Suppressor macrophage treated with lipopolysaccharide for 1 hour (primary cell): ENCODE data around the gene GMDS.
A peak's percentile ranks its signal among the peaks of the same experiment; 100 is the strongest.

Experiments
- DNase-seq, 3 donors: peaks; one replicate each; pipeline ENCODE4 v3.0.0-alpha.2; 2020 to 2022

The GMDS gene

DNA sequence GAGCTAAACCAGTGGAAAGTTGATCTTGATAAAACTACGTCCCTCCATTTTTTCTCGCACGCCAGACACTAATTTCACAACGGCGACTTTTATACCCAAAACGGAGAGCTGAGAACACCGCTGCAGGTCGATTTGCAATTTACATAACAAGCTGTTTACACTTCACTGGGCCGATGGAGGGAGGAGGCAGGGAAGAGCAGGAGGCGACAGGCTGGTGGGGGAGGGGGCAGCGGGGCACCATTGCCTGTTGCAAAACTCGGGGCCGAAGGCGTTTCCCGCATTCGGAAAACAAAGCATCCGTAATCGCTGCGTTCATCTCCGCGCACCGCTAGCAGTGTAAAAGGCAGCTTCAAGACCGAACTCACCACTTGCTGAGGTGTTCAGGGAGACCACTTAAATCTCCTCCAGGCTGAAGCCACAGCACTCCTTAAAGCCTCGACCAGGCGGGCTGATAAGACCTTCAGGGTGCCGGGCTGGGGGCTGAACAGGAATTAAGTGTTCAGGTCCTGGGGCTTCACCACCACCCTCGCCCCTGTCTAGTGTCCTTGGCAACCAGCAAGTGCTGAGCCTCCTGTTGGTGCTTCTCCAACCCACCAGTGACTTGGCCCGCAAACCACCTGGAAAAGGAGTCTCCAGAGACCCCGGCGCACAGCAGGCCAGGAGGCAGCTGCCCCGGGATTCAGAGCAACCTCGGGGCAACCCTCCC lies 637.7 kb downstream of the GMDS start:
- DNase-seq, result peak in 1 of 3 donors; percentile 32

GRCh38 chr6:1606780-1607515 lies 638.5 kb downstream of the GMDS start:
- no peak for DNase-seq

DNA sequence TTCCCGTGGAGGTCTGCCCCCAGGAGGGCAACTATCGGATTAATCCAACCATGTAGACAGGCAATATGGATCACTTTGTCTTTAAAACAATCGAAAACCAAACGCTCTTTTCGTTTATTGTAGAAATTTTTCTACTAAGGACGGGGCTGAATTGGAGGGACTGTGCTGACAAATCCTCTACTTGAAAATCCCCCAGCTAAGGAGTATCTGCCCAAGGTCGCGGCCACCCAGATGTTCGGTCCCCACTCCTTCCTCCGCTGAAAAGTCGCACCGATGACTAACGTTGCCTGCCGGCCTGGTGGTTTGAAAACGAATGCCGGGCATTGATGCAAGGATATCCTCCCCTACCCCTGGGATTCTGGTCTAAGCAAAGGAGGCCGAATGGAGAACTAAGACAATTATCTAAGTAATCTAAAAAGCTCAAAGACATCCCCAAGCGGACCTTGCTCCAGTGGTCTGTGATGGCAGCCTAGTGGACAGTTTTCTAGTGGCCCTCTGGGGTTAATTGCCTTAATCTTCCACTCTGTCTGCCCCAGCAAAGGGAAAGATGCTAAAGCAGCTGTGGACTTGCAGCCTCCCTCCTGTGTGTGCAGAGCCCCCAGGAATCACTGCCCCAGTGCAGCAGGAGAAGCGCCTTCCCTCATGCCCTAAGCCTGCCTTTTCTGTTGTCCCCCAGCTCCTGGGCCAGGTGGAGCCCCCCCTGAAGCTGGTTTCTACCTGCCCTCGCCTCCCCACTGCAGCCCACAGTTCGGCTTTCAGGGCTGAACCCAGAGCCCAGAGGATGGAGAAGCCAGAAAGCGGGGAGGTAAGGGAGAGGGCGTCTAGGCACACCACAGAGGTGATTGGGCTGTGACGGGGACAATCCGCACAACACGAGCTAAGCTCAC lies 639.3 kb downstream of the GMDS start:
- peak; percentile 44 to 52 (median 44) for DNase-seq

DNA sequence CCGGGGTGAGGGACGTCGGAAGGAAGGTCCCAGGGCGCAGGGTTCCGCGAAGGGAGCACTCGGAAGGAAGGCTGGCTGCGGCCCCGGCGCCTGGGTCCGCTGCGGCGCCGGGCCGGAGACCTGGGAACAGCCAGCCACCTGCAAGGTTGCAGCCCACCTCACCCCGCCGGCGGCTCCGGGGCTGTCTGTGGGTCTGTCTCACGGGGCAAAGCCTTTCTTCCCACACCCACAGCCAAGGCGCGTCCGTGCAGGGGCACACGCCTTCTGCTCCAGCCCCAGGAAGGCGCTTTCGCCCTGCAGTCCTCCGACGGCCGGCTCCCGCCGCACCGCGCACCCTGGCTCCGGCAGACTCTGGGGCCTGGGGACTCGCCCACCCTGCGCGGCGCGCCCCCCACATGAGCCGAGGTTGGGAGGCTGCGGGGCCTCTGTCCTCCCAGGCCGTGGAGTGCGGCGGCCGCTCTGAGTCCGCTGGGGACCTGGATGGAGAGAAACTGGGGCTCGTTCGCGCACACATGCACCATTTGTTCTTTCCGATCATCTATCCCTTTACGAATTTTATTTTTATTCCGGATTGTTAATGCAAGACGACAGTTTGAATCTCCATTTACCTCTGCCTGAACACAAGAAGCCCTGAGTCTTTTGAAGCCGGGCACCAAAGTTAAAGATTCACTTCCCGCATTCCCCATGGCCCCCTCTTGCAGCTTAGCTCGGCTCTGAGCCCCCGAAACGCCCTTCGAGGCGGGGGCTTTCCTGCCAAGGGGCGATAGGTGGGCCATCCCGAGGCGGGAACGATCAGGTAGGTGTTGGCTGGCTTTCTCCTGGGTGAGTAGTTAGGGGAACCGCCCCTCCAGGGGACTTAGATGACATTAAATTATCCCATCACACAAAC lies 640.2 kb downstream of the GMDS start:
- no peak for DNase-seq

GRCh38 chr6:1604158-1605003 lies 641.0 kb downstream of the GMDS start:
- DNase-seq, result peak; percentile 78 to 96 (median 89)

DNA sequence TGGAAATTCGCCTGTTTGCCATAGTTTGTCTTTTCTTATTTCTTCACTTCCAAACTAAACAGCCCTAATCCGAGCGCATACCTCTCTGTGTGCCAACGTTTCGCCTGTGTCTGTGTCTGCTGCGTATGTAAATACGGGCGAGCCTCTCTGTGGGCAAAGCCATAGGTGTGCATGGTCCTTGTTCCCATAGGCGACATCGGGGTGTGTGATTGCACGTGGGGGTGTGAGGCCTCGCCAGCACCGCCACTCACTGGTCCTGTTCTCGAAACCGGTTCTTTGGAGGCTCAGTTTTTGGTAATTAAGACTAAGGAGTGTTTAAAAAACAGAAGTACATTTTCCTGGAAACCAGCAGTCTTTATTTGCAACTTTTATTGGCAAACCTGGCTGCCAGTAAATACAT lies 641.7 kb downstream of the GMDS start:
- no peak for DNase-seq

- DNase-seq, result no peak
Observed at GRCh38 chr6:1602049-1602713, 643.2 kb downstream of the GMDS start.

DNA sequence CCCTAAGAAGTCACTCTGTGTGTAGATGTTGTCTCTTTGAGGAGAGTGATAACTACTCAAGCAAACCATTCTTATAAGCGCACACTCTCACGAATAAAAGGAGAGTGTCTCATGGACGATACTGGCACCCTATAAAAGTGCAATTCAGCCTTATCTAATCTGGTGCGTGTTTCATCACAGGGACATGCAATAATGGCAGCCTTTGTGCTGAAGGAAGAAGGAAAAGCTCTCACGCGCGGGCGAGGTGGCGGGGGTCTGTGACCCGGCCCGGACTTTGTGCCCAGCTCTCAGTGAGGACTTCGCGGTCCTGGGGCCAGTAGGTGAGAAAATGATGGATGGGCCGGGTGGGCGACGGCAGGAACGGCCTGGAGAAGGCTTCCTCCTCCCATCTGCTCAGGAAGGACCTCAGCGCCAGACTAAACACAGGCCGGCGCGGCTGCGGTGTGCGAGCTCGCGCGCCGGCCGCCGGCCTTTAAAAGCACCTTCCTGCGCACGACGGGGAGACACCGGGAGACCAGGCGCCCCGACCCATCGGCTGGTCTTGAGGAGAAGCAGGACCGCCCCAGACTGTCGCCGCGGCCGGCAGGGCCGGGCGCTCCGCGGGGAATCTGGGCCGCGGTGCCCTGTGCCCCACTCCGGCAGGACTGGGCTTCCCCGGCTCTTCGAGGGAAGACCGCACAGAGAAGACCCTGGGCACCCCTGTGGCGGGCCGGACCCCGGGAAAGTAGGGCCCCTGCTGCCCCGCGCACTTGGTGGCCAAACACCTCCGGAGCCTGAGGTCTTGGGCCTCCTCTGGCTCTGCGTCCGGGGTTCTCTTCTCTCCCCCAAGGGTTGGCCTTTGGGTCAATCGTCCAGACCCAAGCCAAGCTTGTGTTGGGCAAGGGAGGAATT lies 644.0 kb downstream of the GMDS start:
- DNase-seq, result no peak

- DNase-seq, result no peak
Observed at GRCh38 chr6:1600764-1601157, 644.6 kb downstream of the GMDS start.

DNA sequence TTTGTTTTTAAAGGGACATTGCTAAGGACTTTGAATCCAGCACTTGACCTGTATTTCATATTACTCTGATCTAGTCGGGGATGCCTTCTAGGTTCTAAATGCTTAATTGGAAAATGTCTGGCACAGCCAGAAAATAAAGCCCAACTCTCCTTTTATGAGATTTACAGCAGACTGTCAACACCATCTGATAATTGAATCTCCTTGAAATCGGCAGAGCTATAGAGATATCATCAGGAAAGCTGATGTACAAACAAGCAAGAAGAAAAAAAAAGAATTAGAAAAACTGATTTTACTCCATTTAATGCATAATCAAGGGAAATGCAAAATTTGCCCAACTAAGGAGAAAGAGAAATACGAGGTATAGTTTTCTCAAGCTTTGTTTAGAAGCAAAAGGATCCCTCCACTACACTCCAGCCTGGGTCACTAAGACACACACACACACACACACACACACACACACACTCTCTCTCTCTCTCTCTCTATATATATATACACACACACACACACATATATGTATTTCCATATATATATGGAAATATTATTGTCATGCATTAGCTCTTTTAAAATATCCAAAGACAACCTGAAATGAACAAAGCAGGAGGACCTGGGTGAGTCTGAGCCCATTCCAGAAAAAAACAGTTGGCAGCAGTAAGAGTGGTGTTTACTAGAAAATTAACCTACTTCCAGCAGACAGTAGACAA lies 645.2 kb downstream of the GMDS start:
- no peak for DNase-seq

DNA sequence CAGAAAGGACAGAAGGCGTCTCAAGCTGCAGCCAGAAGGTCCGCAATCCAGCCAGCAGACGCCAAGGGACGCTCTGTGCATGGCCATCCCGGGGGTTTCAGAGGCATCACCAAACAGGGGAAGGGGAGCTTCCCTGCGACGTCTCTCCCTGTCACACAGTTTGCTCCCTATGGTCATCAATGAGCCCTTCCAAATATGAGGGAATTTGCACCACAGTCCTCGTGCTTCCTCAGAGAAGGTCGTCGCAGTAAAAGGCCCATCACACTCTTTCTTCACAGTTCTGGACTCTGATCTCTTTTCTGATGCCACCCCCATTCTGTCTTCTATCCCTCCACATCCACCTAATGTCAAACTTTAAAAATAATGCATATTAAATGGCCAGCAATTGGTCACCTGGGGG lies 645.9 kb downstream of the GMDS start:
- DNase-seq, result no peak

DNA sequence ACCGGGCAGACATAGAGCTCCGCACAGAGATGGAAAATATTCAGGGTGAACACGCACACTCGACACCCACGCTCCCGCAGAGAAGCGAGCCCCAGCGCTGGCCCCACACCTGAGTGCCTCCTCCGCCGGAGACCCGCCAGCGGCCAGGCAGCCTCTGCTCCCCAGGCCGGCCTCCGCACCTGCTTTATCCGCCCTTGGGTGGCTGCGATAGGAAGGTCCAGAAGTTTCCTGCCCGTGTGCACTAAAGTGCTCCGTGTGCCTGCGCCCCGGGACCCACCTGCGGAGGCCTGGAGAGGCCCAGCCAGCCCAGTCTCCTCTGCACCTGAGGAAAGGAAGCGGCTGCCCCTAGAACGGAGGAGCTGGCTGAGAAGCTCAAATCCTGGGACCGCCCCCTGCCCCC lies 646.5 kb downstream of the GMDS start:
- DNase-seq, result no peak

GRCh38 chr6:1598433-1598832 lies 647.0 kb downstream of the GMDS start:
- no peak for DNase-seq

DNA sequence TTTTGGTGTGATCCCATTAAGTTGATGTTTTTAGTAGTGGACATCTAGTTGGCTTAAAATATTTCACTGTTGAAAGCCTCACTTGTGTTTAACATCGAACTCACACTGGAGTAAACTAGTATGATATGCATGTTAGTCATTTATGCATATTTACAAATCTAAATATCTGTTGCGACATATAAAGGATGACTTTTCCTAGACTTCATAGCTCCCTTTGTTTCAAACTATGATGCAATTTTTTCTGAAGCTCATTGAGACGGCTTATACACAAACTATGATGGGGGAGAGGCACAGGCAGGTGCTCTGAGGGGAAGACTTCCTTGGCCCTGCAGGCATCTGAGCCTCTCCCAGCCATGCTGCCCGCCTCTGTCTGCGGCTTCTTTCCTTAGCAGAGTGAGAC lies 647.5 kb downstream of the GMDS start:
- peak in 2 of 3 donors; percentile 12 to 36 for DNase-seq

- peak in 2 of 3 donors; percentile 21 to 27 for DNase-seq
Observed at GRCh38 chr6:1597121-1597744, 648.2 kb downstream of the GMDS start.

DNA sequence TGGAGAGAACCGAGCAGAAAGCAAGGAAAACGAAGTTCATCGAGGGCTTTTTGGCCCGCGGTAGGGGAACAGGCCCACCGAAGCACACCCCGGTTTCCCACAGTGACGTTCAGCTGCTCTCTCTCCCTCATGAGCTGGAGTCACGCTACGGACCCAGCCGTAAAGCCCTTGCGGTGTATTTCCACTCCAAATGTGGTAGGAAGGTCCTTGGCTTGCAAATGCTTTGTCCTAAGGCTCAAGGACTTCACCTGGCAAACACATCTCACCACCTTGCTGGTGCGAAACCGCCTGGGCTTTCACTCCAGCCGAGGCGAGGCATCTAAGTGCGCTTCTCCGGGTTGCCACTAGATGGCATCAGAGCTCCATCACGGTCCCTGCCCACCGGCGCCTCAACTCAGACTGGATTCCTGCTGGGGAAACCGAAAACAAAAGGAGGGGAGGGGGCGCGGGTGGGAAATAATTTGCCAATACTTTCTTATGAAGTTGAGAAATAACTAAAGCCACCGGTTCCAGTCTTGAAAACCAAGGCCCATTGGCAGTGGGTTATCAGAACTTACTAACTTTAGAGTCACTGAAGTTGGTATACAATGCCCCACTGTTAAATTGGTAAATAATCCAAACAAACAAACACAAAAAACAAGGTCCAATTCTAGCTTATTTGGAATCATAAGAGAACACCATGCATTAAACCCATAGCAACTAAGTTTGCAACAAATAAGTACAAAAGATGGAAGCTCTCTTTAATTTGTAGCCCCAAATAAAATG lies 649.1 kb downstream of the GMDS start:
- DNase-seq, result peak; percentile 56 to 70 (median 70)

- DNase-seq, result no peak
Observed at GRCh38 chr6:1595271-1596087, 649.9 kb downstream of the GMDS start.
